ENCODE measurements around the gene CXorf51B.
"Not testable (repeated sequence)": the region's sequence is repeated elsewhere in the genome, so short reads cannot be mapped to it uniquely, and the experiment has no call there.

The CXorf51B gene

GRCh38 chrX:146809471-146809870 lies at the start of gene CXorf51B:
Gene CXorf51B, plus strand, starts transcription at chrX:146809771. Its CDS starts 21 bp downstream, at chrX:146809792.
- DNase-seq (ENCODE audit: low spot score) = not testable (repeated sequence)

- DNase-seq (ENCODE audit: low spot score) = not testable (repeated sequence)
These were observed 5.1 kb downstream of the CXorf51B start, which contains the start of gene CXorf51A for GRCh38 chrX:146814644-146815043. Gene CXorf51A, minus strand, starts transcription at chrX:146814744. Its CDS starts 21 bp downstream, at chrX:146814723.

GRCh38 chrX:146831994-146832393 lies 22.4 kb downstream of the CXorf51B start:
- DNase-seq (ENCODE audit: low spot score) = no peak

- DNase-seq (ENCODE audit: low spot score) = no peak
These were observed 44.7 kb downstream of the CXorf51B start for GRCh38 chrX:146854281-146854680.
